ENCODE measurements around the gene SMARCA2.

SMARCA2 gene

DNA sequence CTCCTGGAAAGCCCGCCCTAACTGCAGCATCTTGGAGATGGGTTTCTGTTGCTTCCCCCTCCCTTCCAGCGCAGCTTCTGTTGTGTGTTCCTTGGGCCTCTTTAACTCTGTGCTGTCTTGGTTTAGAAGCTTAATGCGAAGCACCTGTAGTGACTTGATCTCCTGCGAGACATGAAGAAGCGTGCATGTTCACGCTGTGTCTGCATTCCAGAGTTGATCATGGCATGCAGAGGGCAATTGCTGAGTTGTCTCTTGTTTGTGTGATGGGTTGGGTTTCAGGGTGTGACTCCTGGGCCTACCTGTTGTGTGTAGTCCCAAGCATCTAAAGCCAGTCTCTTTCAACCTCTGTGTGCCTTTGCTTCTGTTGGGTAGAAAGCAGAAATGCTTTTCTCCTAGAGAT is 155.6 kb downstream of the SMARCA2 start:
- DNase-seq (ENCODE audit: low read depth in 3 of 3) = no peak

GRCh38 chr9:2173170-2173569 is 158.0 kb downstream of the SMARCA2 start:
- no peak for DNase-seq (ENCODE audit: low read depth in 3 of 3)

DNA sequence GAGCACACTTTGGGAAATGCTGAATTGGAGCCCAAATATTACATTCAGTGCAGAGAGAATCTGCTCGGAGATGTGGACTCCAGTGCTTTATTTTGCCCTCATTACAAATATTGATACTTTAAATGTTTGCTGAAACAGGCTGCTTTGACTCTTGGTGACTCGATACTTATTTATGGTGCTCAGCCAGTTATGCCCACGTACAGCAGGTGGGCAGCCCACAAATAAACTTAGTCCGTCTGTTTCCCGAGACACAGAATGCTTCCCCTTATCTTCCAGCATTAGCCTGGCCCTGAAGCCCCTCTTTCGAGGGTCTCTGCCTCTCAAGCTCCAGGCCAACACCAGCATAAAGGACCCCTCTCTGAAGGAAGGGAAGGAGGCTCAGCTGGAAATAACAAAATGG is 158.7 kb downstream of the SMARCA2 start:
- no peak for DNase-seq (ENCODE audit: low read depth in 3 of 3)

DNA sequence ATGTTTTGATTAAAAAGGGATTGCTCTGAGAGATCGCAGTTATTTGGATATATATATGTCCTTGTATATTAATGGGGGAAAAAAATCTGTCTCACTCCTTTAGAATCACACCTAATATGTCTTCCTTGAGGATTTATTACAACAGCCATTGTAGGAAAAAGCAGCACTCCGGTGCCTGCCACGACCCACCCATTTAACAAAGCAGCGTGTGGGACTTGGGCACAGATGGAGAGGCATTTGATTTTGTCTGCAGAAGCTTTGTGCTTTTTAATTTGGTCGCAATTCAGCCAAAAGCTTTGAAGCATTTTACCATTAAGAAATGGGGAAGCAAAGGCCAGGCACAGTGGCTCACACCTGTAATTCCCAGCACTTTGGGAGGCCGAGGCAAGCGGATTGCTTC is 159.2 kb downstream of the SMARCA2 start:
- DNase-seq (ENCODE audit: low read depth in 3 of 3) = no peak

- DNase-seq (ENCODE audit: low read depth in 3 of 3) = no peak
Observed at GRCh38 chr9:2174911-2175310, 159.8 kb downstream of the SMARCA2 start.

DNA sequence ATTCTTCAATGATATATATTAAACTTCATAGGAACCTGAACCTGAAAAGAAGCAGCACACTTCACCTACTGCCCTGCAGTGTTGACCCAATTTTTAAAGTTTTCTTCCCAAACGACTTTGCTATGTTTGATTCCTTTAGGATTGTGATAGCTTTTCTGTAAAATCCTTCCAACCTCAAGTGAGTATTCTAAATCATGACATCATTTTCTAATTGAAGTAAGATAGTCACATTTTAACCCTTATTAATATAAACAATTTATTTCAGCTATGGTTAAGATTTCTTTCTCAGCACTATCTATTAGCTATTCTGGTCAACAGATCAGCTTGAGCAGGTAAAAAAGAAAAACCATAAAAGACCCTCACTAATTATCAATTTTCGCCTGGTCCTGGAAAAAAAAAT is 162.0 kb downstream of the SMARCA2 start:
- DNase-seq (ENCODE audit: low read depth in 3 of 3) = no peak

DNA sequence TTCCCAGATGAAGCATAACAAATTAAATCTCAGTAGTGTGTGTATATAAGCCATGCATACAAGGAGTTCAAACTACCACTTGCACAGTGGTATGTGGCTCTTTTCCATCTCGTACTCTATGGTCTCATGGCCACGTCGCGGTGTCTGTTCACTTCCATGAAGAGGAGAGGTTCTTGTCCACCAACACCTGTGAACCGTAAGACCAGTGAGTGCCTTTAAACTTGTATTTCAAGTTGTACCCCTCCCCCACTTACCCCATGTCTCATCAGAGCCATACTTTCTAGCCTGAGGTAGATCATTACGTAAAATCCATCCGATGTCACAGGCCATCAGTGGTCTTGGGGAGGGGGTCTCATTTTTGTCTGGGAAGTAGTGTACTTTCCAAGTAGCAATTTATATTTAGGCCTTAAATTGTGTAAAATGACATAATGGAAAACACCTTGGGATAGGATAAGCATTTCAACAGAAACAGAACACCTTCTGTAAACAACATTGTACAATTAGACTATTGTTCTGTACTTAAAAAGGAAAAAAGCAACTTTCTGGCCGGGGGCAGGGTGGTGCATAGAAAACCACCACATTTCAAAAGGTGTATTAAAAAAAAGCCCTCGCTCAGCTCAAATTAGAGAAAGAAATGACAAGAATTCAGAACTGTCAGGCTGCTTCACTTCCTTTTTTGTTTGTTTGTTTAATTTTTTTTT is 163.0 kb downstream of the SMARCA2 start:
- DNase-seq (ENCODE audit: low read depth in 3 of 3) = no peak

DNA sequence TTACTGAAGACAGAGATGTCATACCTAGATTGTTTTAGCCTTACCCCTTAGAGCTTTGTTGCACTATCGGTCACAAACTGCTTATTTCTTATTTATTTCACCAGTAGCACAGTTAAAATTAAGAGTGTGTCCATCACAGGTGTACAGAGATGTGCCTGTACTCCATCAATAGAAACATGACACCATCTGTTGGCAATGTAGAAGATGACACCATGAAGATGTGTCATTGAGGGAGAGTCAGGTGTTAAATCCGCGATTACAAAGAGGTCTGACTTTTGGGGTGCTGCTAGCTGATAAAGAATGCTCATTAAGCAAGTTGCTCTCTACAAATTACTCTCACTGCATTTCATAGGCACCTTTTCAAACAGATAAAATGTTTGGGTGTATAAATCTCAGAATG is 164.4 kb downstream of the SMARCA2 start:
- no peak for DNase-seq (ENCODE audit: low read depth in 3 of 3)

DNA sequence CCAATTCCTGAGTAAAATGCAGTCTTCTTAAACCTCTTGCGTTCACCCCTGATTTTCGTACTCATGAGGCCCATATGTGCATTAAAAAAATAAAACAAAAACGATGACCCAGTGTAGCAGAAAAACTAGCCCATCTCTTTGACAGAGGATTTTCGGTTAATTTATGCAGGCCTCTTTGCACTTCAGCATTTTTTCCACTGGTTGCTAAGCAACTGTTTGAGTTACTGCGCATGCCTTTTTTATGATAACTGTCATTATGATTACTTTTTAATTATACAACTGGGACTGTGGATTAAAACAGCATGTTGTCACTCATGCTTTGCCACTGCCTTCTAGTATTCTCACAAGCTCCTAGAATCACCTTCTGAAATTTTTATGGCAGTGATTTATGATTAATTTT is 165.0 kb downstream of the SMARCA2 start:
- no peak for DNase-seq (ENCODE audit: low read depth in 3 of 3)

- no peak for DNase-seq (ENCODE audit: low read depth in 3 of 3)
Observed at GRCh38 chr9:2180704-2181103, 165.6 kb downstream of the SMARCA2 start.

- DNase-seq (ENCODE audit: low read depth in 3 of 3) = no peak
Observed at GRCh38 chr9:2181792-2182191, 166.6 kb downstream of the SMARCA2 start.

DNA sequence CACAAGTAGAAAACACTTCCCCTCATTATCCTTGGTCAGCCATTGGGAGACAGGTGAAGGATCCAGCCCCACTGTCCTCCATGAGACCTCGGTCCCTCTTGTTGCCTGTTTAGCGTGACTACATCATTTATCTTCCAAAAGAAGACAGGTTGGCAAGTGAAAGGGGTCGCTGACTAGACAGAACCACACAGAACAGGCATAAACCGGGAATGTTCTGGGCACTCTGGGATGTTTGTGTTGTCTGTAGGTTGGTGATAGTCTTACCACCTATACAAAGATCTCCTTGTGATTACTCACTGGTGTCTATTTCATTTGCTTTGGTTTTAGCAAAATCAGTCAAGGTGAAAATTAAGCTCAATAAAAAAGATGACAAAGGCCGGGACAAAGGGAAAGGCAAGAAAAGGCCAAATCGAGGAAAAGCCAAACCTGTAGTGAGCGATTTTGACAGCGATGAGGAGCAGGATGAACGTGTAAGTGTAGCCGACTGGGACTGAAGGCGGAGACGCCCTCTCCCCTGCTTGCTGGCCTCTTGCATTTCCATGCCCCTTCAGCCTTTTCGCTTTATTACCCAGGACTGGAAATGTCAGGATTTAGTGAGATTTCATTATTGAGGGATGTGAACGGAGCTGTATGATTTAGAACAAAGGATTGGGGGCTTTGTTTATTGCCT is 175.9 kb downstream of the SMARCA2 start:
- DNase-seq (ENCODE audit: low read depth in 3 of 3) = no peak

DNA sequence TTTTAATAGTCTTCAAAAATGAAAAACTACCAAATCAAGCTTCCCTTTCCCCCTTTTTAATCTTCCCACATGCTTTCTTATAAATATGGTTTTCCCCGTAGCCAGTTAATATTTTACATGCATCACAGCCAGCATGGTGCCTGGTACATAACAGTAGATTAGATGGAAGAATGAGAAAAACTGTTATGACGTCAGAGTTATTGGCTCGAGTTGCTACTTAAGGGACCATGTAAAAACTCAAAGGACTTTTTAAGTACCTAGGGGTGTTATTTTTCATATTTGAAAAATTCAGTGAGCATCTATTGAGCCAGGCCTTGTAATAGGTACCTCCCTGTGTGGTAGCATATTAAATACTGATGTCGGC is 176.4 kb downstream of the SMARCA2 start:
- no peak for DNase-seq (ENCODE audit: low read depth in 3 of 3)

DNA sequence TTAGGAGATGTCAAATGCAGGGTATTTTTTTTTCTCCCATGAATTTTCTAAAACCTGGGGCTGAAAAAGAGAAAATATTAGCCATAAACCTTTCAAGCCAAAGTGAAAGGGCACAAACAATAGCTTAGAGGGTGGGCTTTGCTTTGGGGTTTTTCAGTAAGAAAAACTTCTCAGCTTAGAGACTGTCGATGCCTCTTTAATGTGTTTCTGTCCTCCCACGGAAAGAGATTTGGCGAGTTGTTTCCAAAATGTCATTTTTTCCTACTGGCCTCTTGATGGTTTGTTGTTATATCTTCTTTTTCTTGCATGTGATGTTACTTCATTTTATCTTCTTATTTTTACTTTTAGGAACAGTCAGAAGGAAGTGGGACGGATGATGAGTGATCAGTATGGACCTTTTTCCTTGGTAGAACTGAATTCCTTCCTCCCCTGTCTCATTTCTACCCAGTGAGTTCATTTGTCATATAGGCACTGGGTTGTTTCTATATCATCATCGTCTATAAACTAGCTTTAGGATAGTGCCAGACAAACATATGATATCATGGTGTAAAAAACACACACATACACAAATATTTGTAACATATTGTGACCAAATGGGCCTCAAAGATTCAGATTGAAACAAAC is 177.3 kb downstream of the SMARCA2 start:
- no peak for DNase-seq (ENCODE audit: low read depth in 3 of 3)

GRCh38 chr9:2193552-2193951 is 178.4 kb downstream of the SMARCA2 start:
- DNase-seq (ENCODE audit: low read depth in 3 of 3) = no peak

DNA sequence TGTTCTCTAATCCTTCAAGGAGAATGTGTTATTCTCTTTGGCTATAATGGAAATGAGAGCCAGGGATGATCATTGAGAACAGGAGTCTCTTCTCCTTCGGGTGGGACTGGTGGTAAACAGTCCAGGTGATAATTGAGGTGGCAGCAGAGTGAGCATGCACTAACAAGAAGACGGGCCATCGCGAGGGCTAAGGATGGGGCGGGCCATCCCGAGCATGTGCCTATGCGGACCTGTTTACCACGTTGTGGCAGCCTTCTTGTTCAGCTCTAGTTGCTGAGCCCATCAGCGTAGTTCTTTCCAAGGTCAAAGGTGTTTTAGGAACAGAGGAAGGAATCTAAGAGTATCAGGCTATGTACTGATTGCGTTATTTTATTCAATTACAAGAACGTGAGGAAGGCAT is 180.1 kb downstream of the SMARCA2 start:
- DNase-seq (ENCODE audit: low read depth in 3 of 3) = no peak

DNA sequence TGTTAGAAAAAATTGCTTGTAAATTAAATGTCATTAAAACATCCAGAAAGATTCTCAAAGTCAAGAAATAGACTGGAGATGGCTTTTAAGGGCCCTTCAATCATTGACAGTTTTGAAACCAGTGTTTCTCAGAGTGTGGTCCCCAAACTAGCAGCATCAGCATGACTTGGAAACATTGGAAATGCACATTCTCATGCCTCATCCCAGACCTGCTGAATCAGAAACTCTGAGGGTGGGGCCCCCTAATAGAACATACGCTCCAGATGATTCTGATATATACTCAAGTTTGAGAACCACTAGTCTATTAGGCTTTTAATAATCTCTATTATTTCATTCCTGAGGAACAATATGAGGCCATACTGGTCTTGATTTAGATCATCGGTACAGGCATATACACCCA is 181.6 kb downstream of the SMARCA2 start:
- DNase-seq (ENCODE audit: low read depth in 3 of 3) = no peak

DNA sequence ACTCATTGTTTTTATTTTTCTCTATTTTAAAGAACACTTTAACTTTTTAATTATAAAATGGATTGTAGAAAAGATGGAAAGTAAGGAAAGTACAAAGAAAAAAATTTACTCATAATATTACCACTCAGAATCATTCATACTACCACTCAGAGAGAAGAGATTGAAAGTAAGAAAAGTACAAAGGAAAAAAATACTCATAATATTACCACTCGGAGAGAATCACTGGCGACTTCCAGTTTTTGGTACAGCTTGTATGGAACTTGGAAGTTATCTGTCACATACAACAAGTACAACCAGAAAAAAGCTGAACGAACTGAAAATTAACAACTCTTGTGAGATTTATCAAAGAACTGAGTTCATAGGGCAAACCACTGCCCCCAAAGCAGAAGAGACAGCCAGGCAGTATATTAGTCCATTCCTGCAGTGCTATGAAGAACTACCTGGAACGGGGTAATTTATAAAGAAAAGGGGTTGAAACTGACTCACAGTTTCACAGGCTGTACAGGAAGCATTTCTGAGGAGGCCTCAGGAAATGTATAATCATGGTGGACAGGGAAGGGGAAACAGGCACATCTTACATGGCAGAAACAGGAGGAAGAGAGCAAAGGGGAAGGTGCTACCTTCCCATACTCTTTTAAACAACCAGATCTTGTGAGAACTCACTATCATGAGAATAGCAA is 183.9 kb downstream of the SMARCA2 start:
- no peak for DNase-seq (ENCODE audit: low read depth in 3 of 3)

GRCh38 chr9:2199999-2200796 is 185.1 kb downstream of the SMARCA2 start:
- no peak for DNase-seq (ENCODE audit: low read depth in 3 of 3)

DNA sequence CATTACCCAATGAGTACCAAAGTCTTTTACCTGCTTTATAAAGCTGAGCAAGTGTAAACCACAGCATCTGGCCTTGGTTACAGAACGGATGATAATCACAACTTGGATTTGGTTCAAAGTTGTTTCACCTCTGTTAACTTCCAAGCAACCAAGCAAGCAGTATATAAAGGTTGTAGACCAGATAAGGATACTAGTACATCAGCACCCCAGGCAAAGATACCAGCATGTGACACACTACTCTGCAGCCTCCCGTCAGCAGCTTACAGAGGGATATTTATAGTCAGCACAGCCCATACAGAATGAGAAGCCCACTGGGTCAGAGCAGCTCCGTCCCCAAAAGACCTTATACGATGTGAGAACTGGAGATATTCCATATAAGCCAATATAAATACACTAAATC is 193.3 kb downstream of the SMARCA2 start:
- no peak for DNase-seq (ENCODE audit: low read depth in 3 of 3)

DNA sequence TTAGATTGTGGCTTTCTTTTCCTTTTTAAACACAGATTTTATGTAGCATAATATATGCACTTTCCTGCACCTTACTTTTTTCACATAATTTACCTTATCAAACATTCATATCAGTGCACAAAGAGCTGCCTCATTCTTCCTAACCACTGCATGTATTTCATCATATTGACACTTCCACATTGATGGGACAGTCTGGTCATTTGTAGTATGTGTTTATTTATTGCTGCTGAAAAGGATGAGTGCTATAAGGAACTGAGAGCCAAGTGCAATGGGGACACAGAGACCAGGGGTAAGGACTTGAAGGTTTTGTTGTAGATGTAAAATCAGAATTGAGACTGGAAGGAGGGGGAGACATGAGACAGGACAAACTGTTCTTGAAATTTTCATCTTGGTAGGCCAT is 193.8 kb downstream of the SMARCA2 start:
- no peak for DNase-seq (ENCODE audit: low read depth in 3 of 3)

GRCh38 chr9:2209400-2209799 is 194.3 kb downstream of the SMARCA2 start:
- no peak for DNase-seq (ENCODE audit: low read depth in 3 of 3)

All from stimulated activated CD4-positive, alpha-beta T cell treated with anti-CD3 and anti-CD28 coated beads, TNF-alpha, amount 100 ng/mL, for 24 hours (primary cell).